Nasal cavity respiratory epithelium epithelial cell of viscerocranial mucosa (primary cell): ENCODE data around the gene TIMM10. TPM values are rescaled to one million over a fixed set of nuclear protein-coding genes. Genes with fewer than 3 reads are reported as not detected.

Experiments
- total RNA-seq: library from RNA; depleted of rRNA; stranded (reverse); fragments of >200 nt; gene quantifications from 2 replicates; pipeline ENCODE4 v1.2.3, GENCODE V29; 2014

TIMM10 gene
- total RNA-seq = 32.3 and 69.0 TPM in 2 replicates

GRCh38 chr11:57530596-57531507, at the start of gene TIMM10:
TIMM10 (minus strand) TSS chr11:57530754; CDS start chr11:57530189, 565 bp downstream.

GRCh38 chr11:57567515-57568329, 37.2 kb upstream of the TIMM10 start, which contains the start of gene UBE2L6:
UBE2L6 (minus strand) TSS chr11:57567672; CDS start chr11:57567611, 61 bp downstream.

DNA sequence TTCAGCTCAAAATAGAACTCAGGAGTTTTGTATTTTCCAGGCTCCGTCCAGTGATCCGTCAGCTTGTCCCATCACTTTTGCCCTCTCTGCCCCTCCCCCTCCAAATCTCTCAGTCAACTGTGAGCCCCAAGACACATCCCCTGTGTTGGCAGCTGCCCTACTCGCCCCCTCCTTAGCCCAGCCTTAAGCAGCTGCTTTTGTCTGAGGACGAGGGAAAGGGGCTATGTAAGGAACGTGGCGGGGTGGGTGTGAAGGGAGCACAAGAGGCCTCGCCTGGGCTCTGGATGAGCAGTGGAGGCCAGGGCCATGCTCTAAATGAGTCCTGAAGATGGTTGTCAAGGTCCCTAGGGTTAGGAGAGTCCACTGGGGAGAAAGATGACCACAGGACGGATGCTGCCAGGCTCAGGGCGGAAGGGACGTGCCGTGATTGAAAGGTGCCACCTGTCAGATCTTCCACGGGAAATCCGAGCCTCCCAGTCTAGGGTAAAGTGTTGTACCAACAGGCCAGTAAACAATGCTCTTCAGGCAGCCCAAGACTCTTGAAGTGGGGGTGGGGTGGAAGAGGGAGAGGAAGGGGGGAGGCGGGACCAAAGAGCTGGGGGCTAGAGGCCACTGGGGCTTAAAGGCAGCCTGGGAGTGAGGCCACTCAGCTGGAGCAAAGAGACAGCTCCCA, 6.5 kb upstream of the TIMM10 start, which contains the start of gene SMTNL1:
SMTNL1 (plus strand) TSS at position 649 of the 673 bp plus-strand sequence. CDS start 5,048 bp downstream, outside the sequence.

DNA sequence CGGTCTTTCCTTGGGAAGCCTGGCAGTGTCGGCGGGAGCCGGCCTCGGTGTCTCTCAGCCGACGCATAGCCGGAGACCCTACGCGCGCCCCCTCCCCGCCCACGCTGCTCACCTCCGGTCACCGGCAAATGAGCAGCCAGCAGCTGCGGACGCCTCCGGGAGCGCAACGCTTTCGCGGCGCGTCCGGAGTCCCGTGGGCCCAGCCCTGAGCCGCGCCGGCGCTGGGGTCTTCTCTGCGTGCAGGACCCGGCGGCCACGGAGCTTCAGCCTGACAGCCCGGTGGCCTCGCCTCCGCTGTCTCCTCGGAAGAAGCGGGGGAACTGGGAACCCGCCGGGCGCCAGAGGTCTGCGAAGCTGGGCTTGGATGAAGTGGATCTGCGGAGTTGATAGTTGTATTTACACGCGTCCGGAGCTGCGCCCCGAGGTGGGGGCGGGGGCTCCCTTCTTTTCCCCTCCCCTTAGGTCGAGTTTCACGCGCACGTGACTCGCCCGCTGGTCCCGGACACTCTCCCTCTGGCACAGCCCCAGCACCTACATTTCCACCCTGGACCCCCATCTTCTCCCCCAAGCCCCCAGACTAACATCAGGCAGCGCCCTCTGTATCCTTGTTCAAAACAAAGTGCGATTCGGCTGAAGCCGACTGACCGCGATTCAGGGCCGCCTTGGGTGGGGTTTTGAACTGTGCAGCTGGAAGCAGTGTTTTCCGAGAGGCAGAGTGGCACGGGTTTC, 15.1 kb downstream of the TIMM10 start, which contains the start of gene SLC43A1:
SLC43A1 (minus strand) TSS at position 371 of the 729 bp plus-strand sequence. CDS start 1,591 bp downstream, outside the sequence.

Other genes starting within 250 kb of the TIMM10 start
- 110 and 231 TPM in 2 replicates for gene TNKS1BP1, start 205.8 kb downstream of the TIMM10 start, total RNA-seq
- gene SSRP1, start 194.9 kb downstream of the TIMM10 start, total RNA-seq = 105 and 126 TPM in 2 replicates
- not detected in 2 replicates for gene P2RX3, start 192.4 kb downstream of the TIMM10 start, total RNA-seq
- gene PRG3, start 149.6 kb downstream of the TIMM10 start, total RNA-seq = not detected in 2 replicates
- gene PRG2, start 140.1 kb downstream of the TIMM10 start, total RNA-seq = not detected in 2 replicates
- gene SLC43A3, start 103.6 kb downstream of the TIMM10 start, total RNA-seq = 15.6 and 21.9 TPM in 2 replicates
- gene RTN4RL2, start 70.2 kb downstream of the TIMM10 start, total RNA-seq = under 0.01 TPM in 1 of 2 replicates, not detected in the other
- gene SLC43A1, start 15.1 kb downstream of the TIMM10 start, total RNA-seq = 2.0 and 2.1 TPM in 2 replicates
- not detected in 2 replicates for gene SMTNL1, start 6.8 kb upstream of the TIMM10 start, total RNA-seq
- gene UBE2L6, start 36.9 kb upstream of the TIMM10 start, total RNA-seq = 10.3 and 48.4 TPM in 2 replicates
- gene SERPING1, start 66.9 kb upstream of the TIMM10 start, total RNA-seq = 0.68 and 10.0 TPM in 2 replicates
- under 0.01 and 0.07 TPM in 2 replicates for gene YPEL4, start 119.2 kb upstream of the TIMM10 start, total RNA-seq
- 22.4 and 24.9 TPM in 2 replicates for gene CLP1, start 127.0 kb upstream of the TIMM10 start, total RNA-seq
- 45.5 and 79.9 TPM in 2 replicates for gene ZDHHC5, start 137.4 kb upstream of the TIMM10 start, total RNA-seq
- 13.8 and 18.8 TPM in 2 replicates for gene MED19, start 181.5 kb upstream of the TIMM10 start, total RNA-seq
- gene TMX2, start 181.8 kb upstream of the TIMM10 start, total RNA-seq = 89.5 and 95.5 TPM in 2 replicates
- gene SELENOH, start 210.7 kb upstream of the TIMM10 start, total RNA-seq = 73.5 and 83.4 TPM in 2 replicates
- not detected in 2 replicates for gene BTBD18, start 221.1 kb upstream of the TIMM10 start, total RNA-seq
- 174 and 308 TPM in 2 replicates for gene CTNND1, start 231.0 kb upstream of the TIMM10 start, total RNA-seq